Stimulated activated CD4-positive, alpha-beta T cell treated with anti-CD3 and anti-CD28 coated beads, Interleukin-2, amount 100 ng/mL, for 48 hours (primary cell): Measurements from ENCODE around the gene ISOC2.
A peak's percentile ranks its signal among the peaks of the same experiment; 100 is the strongest.
"Not testable (repeated sequence)": the region's sequence is repeated elsewhere in the genome, so short reads cannot be mapped to it uniquely, and the experiment has no call there.

Source experiments
- DNase-seq, 2 donors: peaks; one replicate each; pipeline ENCODE4 v3.0.0-alpha.2; 2020

Gene ISOC2, protein sequence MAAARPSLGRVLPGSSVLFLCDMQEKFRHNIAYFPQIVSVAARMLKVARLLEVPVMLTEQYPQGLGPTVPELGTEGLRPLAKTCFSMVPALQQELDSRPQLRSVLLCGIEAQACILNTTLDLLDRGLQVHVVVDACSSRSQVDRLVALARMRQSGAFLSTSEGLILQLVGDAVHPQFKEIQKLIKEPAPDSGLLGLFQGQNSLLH

DNA sequence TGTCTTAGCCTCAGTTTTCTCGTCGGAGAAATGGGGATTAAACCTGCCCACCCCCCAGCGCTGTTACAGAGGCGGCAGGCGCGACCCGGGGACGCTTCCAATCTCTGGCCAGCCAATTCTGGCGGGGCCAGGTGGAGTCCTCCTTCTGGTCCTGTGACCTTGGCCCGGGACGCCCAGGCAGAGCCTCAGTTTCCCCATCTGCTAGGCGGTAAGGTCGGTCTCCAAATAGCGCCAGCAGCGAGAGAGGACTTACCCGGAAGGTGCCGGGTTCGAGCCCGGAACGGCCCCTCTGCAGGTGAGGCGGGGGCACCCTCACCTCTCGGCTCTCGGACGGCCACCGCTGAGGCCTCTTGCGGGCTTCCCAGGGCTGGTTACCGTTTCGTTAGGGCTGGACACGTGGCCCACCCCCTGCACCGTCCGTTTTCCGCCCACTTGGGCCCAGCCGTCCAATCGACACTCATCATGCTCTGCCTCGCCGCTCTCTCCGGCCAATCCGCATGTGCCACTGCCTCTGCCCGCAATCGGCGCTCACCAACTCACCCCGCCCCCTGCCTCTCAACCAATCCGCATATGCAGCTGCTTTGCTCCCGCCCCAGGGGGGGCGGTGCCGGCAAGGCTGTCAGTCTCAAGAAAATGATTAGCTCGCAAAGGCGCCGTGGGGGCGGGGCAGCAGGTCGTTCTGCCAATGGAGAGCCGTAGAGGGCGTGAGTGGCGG, at the start of gene ISOC2:
Gene ISOC2, minus strand, starts transcription at position 384 of the 715 bp plus-strand sequence. CDS start 5,156 bp downstream, outside the sequence.
- DNase-seq = peak; percentile 100

DNA sequence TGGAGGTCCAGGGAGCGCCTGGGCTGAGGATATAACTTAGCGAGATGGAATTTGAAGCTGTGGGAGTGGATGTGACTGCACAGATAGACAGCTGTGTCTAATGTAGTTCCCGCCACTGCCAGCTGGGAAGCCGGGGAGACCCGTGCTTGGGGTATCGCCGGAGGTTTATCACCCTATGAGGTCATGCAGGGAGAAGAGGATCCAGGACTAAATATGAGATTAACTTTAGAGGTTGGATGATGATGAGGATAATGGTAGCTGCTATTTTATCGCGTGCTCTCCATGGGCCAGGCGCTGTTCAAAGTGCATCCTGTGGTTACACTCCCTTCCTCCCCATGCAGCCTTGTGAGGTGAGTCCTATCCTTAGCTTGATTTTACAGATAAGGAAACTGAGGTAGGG, 46.7 kb upstream of the ISOC2 start:
- no peak for DNase-seq

DNA sequence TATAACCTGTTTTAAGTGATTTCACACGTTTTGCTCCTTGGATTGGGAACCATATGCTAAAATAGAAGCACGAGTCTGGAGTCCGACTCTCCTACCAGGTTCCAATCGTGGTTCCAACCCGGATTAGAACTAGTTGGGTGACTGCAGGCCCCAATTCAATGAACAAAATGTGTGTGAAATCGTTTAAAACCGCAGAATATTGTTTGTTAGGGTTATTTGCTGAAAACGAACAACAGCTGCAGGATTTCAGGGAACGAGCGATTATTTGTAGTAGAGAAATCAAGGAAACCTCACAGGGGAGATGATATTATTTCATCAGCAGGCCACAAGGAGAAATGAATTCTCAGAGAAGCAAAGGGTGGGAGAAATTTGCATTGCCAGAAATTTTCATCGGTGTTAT, 43.5 kb upstream of the ISOC2 start:
- DNase-seq = no peak

DNA sequence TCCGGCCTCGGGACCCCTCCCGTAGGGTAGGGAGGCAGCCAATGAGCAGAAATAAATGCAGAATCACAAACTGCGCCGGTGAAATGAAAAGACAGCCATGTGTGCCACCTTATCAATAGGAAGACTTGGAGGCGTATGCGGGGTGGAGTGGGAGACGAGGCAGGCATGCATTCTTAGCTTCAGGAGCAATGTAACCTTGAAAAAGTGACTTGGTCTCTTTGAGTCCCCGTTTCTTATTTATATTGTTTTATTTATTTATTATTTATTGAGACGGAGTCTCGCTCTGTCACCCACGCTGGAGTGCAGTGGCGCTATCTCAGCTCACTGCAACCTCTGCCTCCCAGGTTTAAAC, 42.8 kb upstream of the ISOC2 start:
- no peak for DNase-seq

DNA sequence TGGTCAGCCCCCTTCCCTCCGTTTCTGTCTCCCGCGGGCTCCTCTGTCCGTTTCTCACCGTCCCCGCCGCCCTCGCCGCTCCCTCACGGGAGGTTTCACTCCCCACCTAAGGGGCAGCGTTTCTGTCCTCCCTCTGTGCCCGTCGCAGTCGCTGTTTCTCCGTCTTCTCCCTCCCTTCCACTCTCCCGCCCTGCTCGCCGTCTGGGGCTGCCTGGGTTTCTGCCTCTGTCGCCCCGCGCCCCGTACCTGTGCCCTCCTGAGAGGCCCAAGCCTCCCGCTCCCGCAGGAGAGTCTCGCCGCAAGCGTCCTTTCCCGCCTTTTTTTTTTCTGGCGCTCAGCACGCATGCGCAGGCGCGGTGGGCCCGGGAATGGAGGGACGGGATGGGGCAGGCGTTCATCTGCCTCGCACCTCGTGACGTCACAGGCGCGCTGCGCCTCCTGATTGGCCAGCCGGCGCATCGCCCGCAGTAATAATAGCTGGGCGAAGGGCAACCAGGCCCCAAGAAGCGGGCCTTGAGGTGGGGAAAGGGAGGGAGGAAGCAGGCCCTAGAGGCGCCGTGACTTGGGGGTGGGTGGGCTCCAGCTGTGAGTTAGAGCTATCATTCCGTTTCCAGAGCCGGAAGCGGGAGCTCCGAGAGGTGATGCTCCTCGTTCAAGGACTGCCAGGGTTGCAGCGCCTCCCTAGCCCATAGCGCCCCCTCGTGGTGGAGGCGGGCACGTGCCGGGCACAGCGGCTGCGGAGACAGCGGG, 42.2 kb upstream of the ISOC2 start:
- DNase-seq = peak; percentile 95 to 98

DNA sequence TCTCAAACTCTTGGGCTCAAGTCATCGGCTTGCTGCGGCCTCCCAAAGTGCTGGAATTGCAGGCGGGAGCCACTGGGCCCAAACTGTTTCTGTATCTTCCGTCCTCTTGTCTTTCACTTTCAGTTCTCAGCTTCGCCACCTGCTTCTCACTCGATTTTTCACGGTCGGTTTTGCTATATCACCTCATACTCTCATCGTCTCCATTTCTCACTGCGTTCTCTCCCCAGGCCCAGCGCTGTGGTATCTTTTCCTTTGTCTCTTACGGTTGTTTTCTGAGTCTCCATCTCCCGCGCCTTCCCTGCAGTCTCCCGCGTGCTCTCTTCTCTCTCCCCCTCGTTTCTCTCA, 41.7 kb upstream of the ISOC2 start:
- no peak for DNase-seq

DNA sequence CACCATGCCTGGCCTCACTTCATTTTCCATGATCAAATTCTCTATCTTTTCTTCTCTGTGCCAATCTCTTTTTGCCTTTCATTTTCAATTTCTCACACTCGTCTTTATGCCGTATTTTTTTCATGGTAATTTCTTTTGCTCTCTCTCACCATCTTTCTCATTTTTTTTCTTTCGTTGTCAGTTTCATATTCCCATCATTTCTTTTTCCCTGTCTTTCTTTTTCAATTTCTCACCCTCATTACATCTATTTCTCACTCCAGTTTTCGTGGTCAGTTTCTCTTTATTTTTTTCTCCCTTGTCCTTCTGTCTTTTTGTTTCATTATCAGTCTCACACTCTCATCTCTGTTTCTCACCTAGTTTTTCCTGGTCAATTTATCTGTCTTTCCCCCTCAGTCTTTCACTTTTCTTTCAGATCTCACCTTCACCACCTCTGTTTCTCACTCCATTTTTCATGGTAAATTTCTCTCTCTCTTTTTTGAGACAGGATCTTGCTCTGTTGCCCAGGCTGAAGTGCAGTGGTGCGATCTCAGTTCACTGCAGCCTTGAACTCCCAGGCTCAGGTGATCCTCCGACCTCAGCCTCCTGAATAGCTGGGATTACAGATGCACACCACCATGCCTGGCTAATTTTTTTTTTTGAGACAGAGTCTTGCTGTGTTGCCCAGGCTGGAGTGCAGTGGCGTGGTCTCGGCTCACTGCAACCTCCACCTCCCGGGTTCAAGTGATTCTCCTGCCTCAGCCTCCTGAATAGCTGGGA, 40.9 kb upstream of the ISOC2 start:
- DNase-seq = no peak

DNA sequence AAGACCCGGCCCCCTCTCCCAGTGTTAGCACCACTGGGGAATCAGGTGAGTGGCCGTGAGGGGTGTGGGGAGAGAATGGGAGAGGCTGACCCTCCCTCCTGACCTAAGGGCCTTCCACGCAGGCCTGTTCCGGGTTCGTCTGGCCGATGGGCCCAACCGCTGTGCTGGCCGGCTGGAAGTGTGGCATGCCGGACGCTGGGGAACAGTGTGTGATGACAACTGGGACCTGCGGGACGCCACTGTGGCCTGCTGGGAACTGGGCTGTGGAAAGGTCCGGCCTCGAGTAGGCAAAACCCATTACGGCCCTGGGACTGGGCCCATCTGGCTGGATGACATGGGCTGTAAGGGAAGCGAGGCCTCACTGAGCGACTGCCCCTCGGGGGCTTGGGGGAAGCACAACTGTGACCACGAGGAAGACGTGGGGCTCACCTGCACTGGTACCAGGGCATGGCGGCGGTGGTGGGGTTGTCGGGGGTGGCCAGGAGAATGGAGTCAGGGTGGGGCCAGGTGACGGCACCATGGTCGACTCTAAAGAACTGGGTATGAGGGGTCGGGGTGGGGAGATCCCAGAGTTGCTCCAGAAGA, 39.0 kb upstream of the ISOC2 start:
- no peak for DNase-seq

DNA sequence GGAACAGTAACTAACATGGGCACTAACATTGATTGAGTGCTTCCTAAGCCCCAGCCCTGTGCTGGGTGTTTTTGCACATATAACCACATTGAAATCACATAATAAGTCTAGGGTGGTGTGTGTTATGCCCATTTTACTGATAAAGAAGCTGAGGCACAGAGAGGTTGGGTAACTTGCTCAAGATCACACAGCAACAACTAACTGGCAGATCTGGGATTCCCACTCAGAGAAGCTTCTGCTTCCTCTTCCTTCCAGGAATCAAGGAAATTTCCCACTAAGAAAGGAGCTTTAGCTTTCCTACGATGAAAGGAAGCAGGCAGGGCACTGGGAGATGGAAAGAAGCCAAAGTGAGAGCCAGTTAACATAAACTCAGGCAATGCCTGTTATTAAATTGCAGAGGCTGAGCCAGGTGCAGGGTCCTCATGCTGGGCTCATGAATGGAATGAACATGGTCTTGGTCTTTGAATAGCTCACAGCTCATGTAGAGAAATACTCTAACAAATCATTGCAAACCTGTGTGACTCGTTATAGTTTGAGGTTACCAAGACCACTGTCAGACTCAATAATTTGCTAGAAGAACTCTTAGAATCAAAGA, 36.9 kb upstream of the ISOC2 start:
- DNase-seq = no peak

DNA sequence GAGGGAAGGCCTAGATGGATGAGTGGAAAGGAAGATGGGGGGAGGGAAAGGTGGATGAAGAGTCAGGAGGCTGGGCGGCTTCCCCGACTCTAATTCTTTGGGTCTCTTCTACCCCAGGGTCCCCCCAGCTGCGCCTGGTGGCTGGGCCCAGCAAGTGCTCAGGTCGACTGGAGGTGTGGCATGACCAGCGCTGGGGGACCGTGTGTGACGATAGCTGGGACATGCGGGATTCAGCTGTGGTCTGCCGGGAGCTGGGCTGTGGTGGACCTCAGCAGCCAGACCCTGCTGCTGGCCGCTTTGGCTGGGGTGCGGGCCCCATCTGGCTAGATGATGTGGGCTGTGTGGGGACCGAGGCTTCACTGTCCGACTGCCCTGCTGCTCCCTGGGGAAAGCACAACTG, 36.3 kb upstream of the ISOC2 start:
- DNase-seq = no peak

DNA sequence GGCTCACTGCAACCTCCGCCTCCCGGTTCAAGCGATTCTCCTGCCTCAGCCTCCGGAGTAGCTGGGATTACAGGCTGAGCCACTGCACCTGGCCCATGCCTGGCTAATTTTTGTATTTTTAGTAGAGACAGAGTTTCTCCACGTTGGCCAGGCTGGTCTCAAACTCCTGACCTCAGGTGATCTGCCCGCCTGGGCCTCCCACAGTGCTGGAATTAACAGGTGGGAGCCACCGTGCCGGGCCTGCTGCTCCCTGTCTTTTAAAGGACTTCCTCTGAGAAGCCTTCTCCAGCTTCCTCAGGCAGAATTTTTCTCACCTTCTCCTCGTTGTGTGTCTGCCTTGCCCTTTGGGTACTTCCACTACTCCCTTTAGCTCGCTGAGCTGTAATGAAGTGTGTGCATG, 35.4 kb upstream of the ISOC2 start:
- DNase-seq = not testable (repeated sequence)

DNA sequence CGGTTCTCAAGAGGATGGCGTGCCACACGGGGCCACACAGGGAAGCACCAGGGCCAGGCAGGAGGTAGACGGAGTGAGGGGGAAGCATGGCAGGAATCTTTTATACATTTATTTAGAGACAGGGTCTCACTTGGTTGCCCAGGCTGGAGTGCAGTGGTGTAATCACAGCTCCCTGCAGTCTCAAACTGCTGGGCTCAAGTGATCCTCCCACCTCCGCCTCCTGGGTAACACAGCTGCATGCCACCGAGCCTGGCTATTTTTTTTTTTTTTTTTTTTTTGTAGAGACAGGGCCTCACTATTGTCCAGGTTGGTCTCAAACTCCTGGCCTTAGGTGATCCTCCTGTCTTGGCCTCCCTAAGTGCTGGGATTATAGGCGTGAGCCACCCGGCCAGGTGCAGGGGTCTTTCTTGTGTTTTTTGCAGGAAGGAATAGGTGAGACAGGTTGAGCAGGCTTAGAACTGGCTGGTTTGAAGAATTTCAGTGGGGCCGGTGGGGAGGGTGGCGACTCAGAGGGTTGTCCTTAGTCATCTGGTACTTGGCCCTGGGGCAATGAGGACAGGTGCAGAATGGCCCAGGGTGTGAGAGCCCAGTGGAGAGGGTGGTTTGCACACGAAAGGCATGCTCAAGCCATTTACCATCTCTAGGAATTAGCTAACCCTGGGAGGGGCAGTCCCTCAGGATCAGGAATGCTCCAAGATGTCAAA, 34.4 kb upstream of the ISOC2 start:
- DNase-seq = no peak

DNA sequence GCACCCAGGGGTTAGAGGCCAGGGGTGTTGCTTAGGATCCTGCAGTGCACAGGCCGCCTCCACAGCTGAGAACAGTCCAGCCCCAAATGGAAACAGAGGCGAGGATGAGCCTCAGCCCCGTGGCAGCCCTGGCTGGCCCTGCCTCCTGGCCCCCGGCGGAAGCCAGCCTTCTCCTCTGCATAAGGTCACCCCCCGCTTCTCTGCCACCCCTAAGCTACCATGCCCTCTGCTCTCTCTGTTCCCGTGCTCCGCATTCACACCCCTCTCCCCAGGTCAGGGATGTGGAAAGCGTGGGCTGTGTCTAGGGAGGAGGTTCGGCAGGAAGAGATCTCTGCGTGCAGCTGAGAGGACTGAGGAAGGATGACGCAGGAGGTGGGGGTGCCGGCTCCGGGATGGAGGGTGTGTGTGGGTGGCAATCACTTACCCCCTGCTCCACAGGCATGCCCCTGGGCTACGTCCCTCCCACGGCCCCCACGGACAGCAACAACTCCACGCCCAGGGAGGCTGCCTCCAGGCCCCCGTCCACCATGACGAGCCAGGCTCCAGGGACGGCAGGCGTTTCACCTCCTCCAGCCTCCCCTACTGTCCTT, 32.8 kb upstream of the ISOC2 start:
- DNase-seq = no peak

DNA sequence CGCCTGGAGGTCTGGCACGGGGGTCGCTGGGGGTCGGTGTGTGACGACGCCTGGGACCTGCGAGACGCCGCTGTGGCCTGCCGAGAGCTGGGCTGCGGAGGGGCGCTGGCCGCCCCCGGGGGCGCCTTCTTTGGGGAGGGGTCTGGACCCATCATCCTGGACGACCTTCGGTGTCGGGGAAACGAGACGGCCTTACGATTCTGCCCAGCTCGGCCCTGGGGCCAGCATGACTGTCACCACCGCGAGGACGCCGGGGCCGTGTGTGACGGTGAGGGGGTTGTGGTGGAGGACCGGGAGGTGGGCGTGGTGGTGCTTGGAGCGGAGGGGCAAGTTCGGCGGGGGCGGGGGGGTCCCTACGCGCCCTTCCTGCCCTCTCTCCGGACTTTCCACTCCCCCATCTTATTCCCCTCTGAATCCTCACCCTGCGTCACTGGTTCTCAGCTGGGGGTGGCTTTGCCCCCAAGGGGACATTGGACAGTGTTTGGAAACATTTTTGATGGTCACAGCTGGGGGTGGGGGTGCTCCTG, 32.3 kb upstream of the ISOC2 start:
- no peak for DNase-seq

DNA sequence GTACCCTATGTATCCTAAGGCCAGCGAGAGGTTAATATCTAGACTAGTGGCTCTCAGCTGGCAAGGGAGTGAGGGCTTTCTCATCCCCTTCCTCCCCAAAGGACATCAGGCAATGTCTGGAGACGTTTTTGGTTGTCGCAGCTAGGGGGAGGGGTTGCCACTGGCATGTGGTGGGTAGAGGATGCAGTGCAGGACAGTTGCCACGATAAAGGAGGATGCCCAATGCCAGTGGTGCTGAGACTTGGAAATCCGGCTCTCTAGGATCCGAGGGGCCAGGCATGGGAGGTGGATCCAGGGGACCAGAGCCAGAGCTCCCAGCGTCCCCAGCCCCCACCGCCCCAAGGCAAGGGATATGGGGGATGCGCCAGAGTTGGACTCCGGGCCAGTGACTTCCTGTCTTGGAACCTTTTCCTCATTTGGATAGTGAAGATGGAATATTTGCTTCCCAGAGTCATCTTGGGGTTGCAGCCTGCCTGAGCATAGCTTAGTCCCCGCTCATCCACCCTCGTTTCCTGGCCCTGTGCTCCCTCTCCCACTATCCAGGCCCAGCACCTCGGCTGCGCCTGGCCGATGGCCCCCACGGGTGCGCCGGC, 31.7 kb upstream of the ISOC2 start:
- no peak for DNase-seq

DNA sequence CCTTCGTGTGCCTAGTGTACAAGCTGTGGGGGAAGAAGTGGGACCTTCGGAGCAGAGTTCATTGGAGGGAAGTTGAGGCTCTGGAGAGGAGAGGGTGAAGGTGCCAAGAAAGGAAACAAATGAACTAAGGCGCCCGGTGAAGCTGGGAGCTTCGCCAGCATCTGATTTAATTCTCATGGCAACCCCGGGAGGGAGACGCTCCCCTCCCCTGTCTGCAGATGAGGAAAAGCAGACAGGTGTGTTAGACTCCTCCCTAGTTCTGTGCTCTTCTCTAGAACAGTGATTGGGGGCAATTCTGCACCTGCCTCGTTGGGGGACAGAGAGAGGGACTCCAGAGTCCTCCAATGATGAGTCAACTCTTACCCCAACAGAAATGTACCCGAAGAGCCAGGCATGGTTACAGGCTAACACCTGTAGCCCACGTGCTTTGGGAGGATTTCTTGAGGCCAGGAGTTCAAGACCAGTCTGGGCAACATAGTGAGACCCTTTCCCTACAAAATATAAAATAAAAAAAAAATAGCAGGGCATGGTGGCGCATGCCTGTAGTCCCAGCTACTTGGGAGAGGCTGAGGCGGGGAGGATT, 31.0 kb upstream of the ISOC2 start:
- DNase-seq = no peak

DNA sequence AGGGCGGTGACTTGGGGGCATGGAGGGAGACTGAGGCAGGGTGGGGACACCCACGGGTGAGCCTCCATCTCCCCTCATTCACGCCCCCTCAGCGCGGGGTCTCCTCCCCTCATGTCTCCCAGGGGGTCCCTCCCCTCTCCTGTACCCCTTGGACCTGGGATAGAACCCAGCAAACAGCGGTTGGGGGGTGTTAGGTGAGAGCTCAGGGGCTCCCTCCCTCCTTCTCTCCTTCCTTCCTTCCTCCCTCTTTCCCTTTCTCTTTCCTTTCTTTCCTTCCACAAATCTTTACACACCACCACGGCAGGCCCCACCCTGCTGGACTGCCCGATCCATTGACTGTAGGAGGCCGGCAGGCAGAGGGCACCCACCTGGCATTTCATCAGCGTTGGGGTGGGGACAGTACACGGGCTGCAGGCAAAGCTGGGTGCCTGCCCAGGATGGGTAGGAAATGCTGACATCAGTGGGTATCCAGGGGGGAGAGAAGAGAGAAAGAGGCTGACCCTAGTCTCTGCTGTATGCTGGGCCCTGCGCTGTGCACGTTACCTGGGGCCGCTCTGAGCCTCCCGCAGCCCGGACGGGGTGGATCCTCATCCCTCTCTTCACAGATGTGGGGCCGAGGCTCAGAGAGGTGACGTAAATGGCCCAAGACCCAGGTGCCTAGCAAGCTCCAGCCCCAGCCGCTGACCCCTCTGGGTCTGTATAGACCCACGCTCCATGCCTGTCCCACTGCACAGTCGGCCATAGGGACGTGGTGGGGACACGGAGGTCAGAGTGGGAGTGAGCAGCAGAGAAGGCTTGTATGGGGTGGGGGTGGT, 30.3 kb upstream of the ISOC2 start:
- no peak for DNase-seq

DNA sequence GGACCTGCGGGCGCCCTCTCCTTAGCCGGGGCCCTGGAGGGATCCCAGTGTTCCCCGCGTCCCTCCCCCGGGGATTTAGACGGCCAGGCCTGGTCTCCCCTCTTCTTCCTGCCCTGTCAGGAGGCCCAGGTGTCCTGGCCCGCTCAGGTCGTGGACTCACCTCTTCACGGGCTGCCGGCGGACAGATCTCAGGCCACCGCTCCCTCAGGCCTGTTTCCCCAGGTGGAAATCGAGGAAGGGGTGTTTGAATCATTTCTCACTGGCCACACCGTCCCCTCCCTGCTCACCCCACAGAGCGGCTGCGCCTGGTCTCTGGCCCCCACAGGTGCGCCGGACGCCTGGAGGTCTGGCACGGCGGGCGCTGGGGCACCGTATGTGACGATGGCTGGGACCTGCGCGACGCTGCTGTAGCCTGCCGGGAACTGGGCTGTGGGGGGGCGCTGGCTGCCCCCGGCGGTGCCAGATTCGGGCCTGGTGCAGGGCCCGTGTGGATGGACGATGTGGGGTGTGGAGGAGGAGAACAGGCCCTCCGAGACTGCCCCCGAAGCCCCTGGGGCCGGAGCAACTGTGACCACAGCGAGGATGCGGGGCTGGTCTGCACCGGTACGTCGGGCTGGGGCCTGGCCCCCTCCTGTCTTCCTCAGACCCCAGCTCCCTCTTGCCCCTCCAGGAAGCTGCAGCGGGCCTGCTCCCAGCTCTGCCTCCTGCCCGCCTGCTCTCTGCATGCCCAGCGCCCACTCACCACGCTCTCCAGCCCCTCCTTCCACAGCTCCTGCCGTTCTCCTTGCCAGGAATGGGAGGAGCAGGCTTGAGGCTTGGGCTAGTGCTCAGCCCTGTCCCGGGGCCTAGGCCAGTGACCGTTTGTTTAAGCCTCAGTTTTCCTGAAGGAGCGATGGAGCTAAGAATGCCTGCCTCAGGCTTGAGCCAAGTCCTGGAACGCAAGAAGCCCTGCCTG, 29.3 kb upstream of the ISOC2 start:
- DNase-seq = no peak
